IMR-90 (cell line): ENCODE data around the gene BPI. TPM values are rescaled to one million over a fixed set of nuclear protein-coding genes. Genes with fewer than 3 reads are reported as not detected.

Experiments
- ATAC-seq: fragments of 200-7000 bp; cut with Tn5 transposase; 2 replicates; pipeline ENCODE4 v1.9.1; 2020; ENCODE audit warnings: low read depth, mild to moderate bottlenecking, moderate library complexity
- BruUV-seq: library from RNA; stranded (reverse); fragments of 400-500 nt; replicated peaks from 2 replicates; lab custom pipeline; 2021; lab: Mats Ljungman, UMichigan
- CTCF ChIA-PET: fragments of 300-600 bp; formaldehyde crosslinking; extraction: SDS; loops from one replicate; lab custom pipeline; 2021; ENCODE audit warnings: antibody characterized with exemption; lab: Yijun Ruan, JAX
- POLR2A ChIA-PET: fragments of 300-600 bp; sonication (Branson Sonifier 250); formaldehyde crosslinking; loops from one replicate; lab custom pipeline; 2022; ENCODE audit warnings: antibody characterized with exemption; ENCODE audit not compliant: unreplicated experiment; lab: Charles Lee
- DNase-seq: peaks from one replicate; pipeline ENCODE4 v3.0.0; 2013
- H2AFZ ChIP-seq: replicated peaks from 2 replicates; pipeline ENCODE3; 2013; ENCODE audit warnings: low read length, mild to moderate bottlenecking; ENCODE audit not compliant: poor library complexity
- H2AK5ac ChIP-seq: 2 replicates; pipeline ENCODE4 v1.6.1; 2013; ENCODE audit warnings: low read depth, low read length, inconsistent platforms
- H2AK9ac ChIP-seq: replicated peaks from 2 replicates; pipeline ENCODE3; 2013; ENCODE audit warnings: mild to moderate bottlenecking, low read depth, low read length, moderate library complexity; ENCODE audit not compliant: poor library complexity
- H2BK120ac ChIP-seq: 2 replicates; pipeline ENCODE4 v1.6.1; 2013; ENCODE audit warnings: low read depth, low read length, inconsistent platforms
- H2BK15ac ChIP-seq: 3 replicates; pipeline ENCODE4 v1.6.1; 2013; ENCODE audit warnings: low read depth, low read length, inconsistent platforms
- H2BK20ac ChIP-seq: 2 replicates; pipeline ENCODE4 v1.6.1; 2013; ENCODE audit warnings: low read depth, mild to moderate bottlenecking, inconsistent platforms, low read length, moderate library complexity
- H2BK5ac ChIP-seq: 2 replicates; pipeline ENCODE4 v1.6.1; 2013; ENCODE audit warnings: mild to moderate bottlenecking, low read depth, low read length, inconsistent platforms; ENCODE audit not compliant: poor library complexity, severe bottlenecking
- H3K14ac ChIP-seq: replicated peaks from 2 replicates; pipeline ENCODE4 v1.6.1; 2013; ENCODE audit warnings: low read depth, low read length, inconsistent platforms
- H3K18ac ChIP-seq: 2 replicates; pipeline ENCODE4 v1.6.1; 2013; ENCODE audit warnings: low read depth, low read length, control low read depth
- H3K23ac ChIP-seq: 2 replicates; pipeline ENCODE4 v1.6.1; 2013; ENCODE audit warnings: low read depth, low read length, inconsistent platforms
- H3K27ac ChIP-seq: 2 replicates; pipeline ENCODE4 v1.5.1; 2013; ENCODE audit warnings: mild to moderate bottlenecking, control low read depth, low read length; ENCODE audit not compliant: insufficient read depth
- H3K27me3 ChIP-seq: 2 replicates; pipeline ENCODE4 v1.6.1; 2013; ENCODE audit warnings: low read length; ENCODE audit not compliant: control insufficient read depth, insufficient read depth
- H3K36me3 ChIP-seq: 2 replicates; pipeline ENCODE4 v1.6.1; 2013; ENCODE audit warnings: low read length, mixed read lengths; ENCODE audit not compliant: control insufficient read depth, insufficient read depth
- H3K4ac ChIP-seq: 2 replicates; pipeline ENCODE4 v1.6.1; 2013; ENCODE audit warnings: low read depth, low read length, inconsistent platforms
- H3K4me1 ChIP-seq: 2 replicates; pipeline ENCODE4 v1.6.1; 2013; ENCODE audit warnings: low read length, mixed read lengths; ENCODE audit not compliant: control insufficient read depth, insufficient read depth
- H3K4me2 ChIP-seq: 2 replicates; pipeline ENCODE4 v1.6.1; 2013; ENCODE audit warnings: low read depth, mild to moderate bottlenecking, control low read depth, low read length, moderate library complexity
- H3K4me3 ChIP-seq: 2 replicates; pipeline ENCODE4 v1.5.1; 2013; ENCODE audit warnings: low read depth, mild to moderate bottlenecking, control low read depth, low read length, moderate library complexity; ENCODE audit not compliant: insufficient read depth
- H3K56ac ChIP-seq: 2 replicates; pipeline ENCODE4 v1.6.1; 2013; ENCODE audit warnings: low read length, inconsistent platforms; ENCODE audit not compliant: insufficient read depth; ENCODE audit errors: extremely low read depth
- H3K79me1 ChIP-seq, 2 experiments: 2 replicates each; pipeline ENCODE4 v1.6.1; 2013; ENCODE audit warnings: low read length in 2 of 2, inconsistent platforms in 1 of 2, low read depth in 1 of 2
- H3K9ac ChIP-seq: 2 replicates; pipeline ENCODE4 v1.6.1; 2013; ENCODE audit warnings: low read depth, low read length, control low read depth
- H3K9me1 ChIP-seq: 2 replicates; pipeline ENCODE4 v1.6.1; 2013; ENCODE audit warnings: low read length, inconsistent platforms; ENCODE audit not compliant: insufficient read depth
- H3K9me3 ChIP-seq: 2 replicates; pipeline ENCODE4 v1.6.1; 2013; ENCODE audit warnings: low read length; ENCODE audit not compliant: control insufficient read depth, insufficient read depth
- H4K20me1 ChIP-seq: 2 replicates; pipeline ENCODE4 v1.6.1; 2013; ENCODE audit warnings: low read length, inconsistent platforms; ENCODE audit not compliant: insufficient read depth
- H4K5ac ChIP-seq: 2 replicates; pipeline ENCODE4 v1.6.1; 2013; ENCODE audit warnings: mild to moderate bottlenecking, low read depth, low read length, control low read depth
- H4K8ac ChIP-seq, 2 experiments: 2 replicates each; pipeline ENCODE4 v1.6.1; 2013; ENCODE audit warnings: low read depth in 2 of 2, low read length in 2 of 2, control low read depth in 1 of 2, inconsistent platforms in 1 of 2
- H4K91ac ChIP-seq: 2 replicates; pipeline ENCODE4 v1.6.1; 2013; ENCODE audit warnings: low read depth, low read length, inconsistent platforms; ENCODE audit not compliant: insufficient read depth
- CHD1 ChIP-seq: IDR thresholded peaks from 2 replicates; pipeline ENCODE4 v1.6.1; 2012; ENCODE audit warnings: low read depth, low read length, improper control_type of control experiment
- FOS ChIP-seq: fragments of 150-350 bp; IDR thresholded peaks from 2 replicates; pipeline ENCODE4 v1.6.1; 2016; ENCODE audit warnings: low read depth, low read length
- MAFK ChIP-seq: IDR thresholded peaks from 2 replicates; pipeline ENCODE4 v1.6.1; 2012; ENCODE audit warnings: low read depth, low read length, improper control_type of control experiment
- NFE2L2 ChIP-seq: fragments of 150-350 bp; IDR thresholded peaks from 2 replicates; pipeline ENCODE4 v1.6.1; 2016; ENCODE audit warnings: low read depth, mild to moderate bottlenecking, low read length
- RAD21 ChIP-seq: IDR thresholded peaks from 2 replicates; pipeline ENCODE4 v1.6.1; 2012; ENCODE audit warnings: low read length, improper control_type of control experiment
- RFX5 ChIP-seq: IDR thresholded peaks from 2 replicates; pipeline ENCODE4 v1.8.0; 2012; ENCODE audit warnings: low read depth, mild to moderate bottlenecking, low read length, moderate library complexity
- USF2 ChIP-seq: fragments of 150-350 bp; IDR thresholded peaks from 2 replicates; pipeline ENCODE4 v1.6.1; 2017; ENCODE audit warnings: mild to moderate bottlenecking, antibody characterized with exemption, low read length, low read depth
- WGBS, 2 experiments: methylation state at CpG; one replicate each; pipeline versions ENCODE4 v1.1.5 to v1.1.7; 2013; ENCODE audit warnings: missing lambda C conversion rate in 2 of 2; ENCODE audit not compliant: insufficient read length in 1 of 2; ENCODE audit errors: extremely low coverage in 2 of 2; 5-methylcytosine and 5-hydroxymethylcytosine counted together
- dilution Hi-C: fragments of 300-500 bp; cut with HindIII; formaldehyde crosslinking; loops from one replicate; pipeline ENCODE4 v1.14.3; 2018; ENCODE audit warnings: low sequenced_read_pairs; ENCODE audit not compliant: unreplicated experiment
- in situ Hi-C: fragments of 300-500 bp; cut with MboI; formaldehyde crosslinking; loops from 3 replicates; pipeline ENCODE4 v1.14.3; 2019; ENCODE audit warnings: low sequenced_read_pairs, inconsistent platforms, mixed read lengths
- intact Hi-C: fragments of 100-400 bp; cut with micrococcal nuclease; formaldehyde crosslinking; loops from 2 replicates; pipeline ENCODE4 v1.10.0; 2022
- polyA plus RNA-seq, 3 experiments: library from polyadenylated mRNA; depleted of rRNA; stranded (reverse); fragments of >200 nt; gene quantifications; 2 replicates each; pipeline ENCODE4 v1.2.3, GENCODE V29; 2012; ENCODE audit warnings: low replicate concordance in 1 of 3
- total RNA-seq: library from RNA; depleted of rRNA; stranded (reverse); fragments of >200 nt; gene quantifications from 2 replicates; pipeline ENCODE4 v1.2.3, GENCODE V29; 2012
- TF ChIP-seq, protein P1 (sequence below): fragments of 150-350 bp; IDR thresholded peaks from 2 replicates; pipeline ENCODE4 v1.6.1; 2016; ENCODE audit warnings: low read depth, mild to moderate bottlenecking, low read length, moderate library complexity, borderline replicate concordance

Gene BPI
- total and polyA plus RNA-seq, 2 of the 4 experiments (the other 2 are of a cell fraction): 0.05 TPM; not detected in 1

DNA sequence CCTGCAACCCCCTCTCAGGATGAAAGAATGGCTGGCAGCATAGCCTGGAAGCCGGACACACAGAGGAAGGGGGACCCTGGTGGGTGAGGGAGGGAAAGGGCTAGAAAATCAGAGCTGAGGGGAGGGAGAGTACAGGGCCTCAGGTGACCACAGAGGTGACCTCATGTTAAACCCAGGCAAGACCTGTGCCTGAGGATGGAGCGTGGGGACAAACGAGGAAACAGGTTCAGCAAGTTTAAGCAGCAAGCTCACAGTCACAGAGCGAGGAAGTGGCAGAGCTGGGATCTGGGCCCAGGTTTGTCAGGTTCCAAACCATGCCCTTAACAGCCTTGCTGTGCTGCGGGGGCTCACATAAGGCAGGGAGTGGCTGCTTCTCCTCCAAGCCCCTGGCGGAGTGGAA, 4.0 kb upstream of the BPI start:
- CTCF ChIA-PET: interaction anchor here (1.3 kb wide), 1 partner anchor 9 kb away, joined by 7 read pairs; no protein-coding TSS in a partner anchor
- BruUV-seq: no TSS peak
- dilution Hi-C loops: no loop called here

More for the DNA sequence above, 4.0 kb upstream of the BPI start:
- H4K91ac ChIP-seq: peak overlapping the region; percentile 28
- DNase-seq (no peak), ATAC-seq (no peak)
- H3K9me3 ChIP-seq: no peaks in the 10 kb centered on the region
- TF ChIP-seq FOS (no peak), CHD1 (no peak), RFX5 (no peak), MAFK (no peak), NFE2L2 (no peak), USF2 (no peak), RAD21 (no peak)
- TF ChIP-seq, protein P1, sequence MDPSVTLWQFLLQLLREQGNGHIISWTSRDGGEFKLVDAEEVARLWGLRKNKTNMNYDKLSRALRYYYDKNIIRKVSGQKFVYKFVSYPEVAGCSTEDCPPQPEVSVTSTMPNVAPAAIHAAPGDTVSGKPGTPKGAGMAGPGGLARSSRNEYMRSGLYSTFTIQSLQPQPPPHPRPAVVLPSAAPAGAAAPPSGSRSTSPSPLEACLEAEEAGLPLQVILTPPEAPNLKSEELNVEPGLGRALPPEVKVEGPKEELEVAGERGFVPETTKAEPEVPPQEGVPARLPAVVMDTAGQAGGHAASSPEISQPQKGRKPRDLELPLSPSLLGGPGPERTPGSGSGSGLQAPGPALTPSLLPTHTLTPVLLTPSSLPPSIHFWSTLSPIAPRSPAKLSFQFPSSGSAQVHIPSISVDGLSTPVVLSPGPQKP: no peak
- H2BK15ac ChIP-seq: no peak overlapping the region
- intact Hi-C loops: no loop called here
- in situ Hi-C loops: loop anchor here (10.0 kb wide), 1 partner anchor 235 kb away; no protein-coding TSS in a partner anchor
- H3K27ac ChIP-seq: no peak overlapping the region
- H3K79me1 ChIP-seq: no peaks in the 10 kb centered on the region
- no peak overlapping the region for H4K5ac ChIP-seq
- H3K23ac ChIP-seq: no peak overlapping the region
- no peak overlapping the region for H3K9ac ChIP-seq
- H3K18ac ChIP-seq: no peak overlapping the region
- no peaks in the 10 kb centered on the region for H4K20me1 ChIP-seq
- H2AK5ac ChIP-seq: 0 out of 2 replicates have a peak overlapping the region, but pooled peaks have one; percentile 46
- WGBS, 2 experiments: 91% methylated on average over 4 of the region's 6 CpGs; no CpG with 5 or more reads in 1 of the 2 experiments
- peaks cover 21% of the 10 kb centered on the region for H3K27me3 ChIP-seq
- H3K36me3 ChIP-seq: no peaks in the 10 kb centered on the region
- H2BK5ac ChIP-seq: no peak overlapping the region
- peaks cover 5% of the 10 kb centered on the region for H3K4me1 ChIP-seq
- no peak overlapping the region for H3K4me3 ChIP-seq
- H3K14ac ChIP-seq: no peak overlapping the region
- POLR2A ChIA-PET: no interaction called here
- H2BK120ac ChIP-seq: no peak overlapping the region
- 0 out of 2 replicates have a peak, but pooled peaks cover 2% of the 10 kb centered on the region for H3K9me1 ChIP-seq
- no peak overlapping the region for H2AK9ac ChIP-seq
- H2AFZ ChIP-seq: peak overlapping the region; percentile 33
- H3K56ac ChIP-seq: no peak overlapping the region
- H2BK20ac ChIP-seq: no peak overlapping the region
- H3K4me2 ChIP-seq: no peak overlapping the region
- no peak overlapping the region for H4K8ac ChIP-seq
- H3K4ac ChIP-seq: no peak overlapping the region
